Progenitor cell of endocrine pancreas (in vitro differentiated cells): ENCODE results near the gene BTBD16. TPM values are rescaled to one million over a fixed set of nuclear protein-coding genes. Genes with fewer than 3 reads are reported as not detected.

ENCODE experiments used
- DNase-seq: peaks from one replicate; pipeline ENCODE4 v3.0.0; 2021; ENCODE audit warnings: low spot score; ENCODE audit not compliant: unreplicated experiment
- H3K27ac Mint-ChIP-seq: 2 replicates; pipeline ENCODE4 v1.8.0; 2021; ENCODE audit warnings: mild to moderate bottlenecking, moderate library complexity, mixed read lengths
- H3K27me3 Mint-ChIP-seq: 2 replicates; pipeline ENCODE4 v1.8.0; 2021; ENCODE audit warnings: mixed read lengths
- H3K36me3 Mint-ChIP-seq: 2 replicates; pipeline ENCODE4 v1.8.0; 2022; ENCODE audit warnings: mixed read lengths; ENCODE audit not compliant: insufficient read depth
- H3K4me1 Mint-ChIP-seq: 2 replicates; pipeline ENCODE4 v1.8.0; 2021; ENCODE audit warnings: low read depth, mixed read lengths
- H3K4me3 Mint-ChIP-seq: 2 replicates; pipeline ENCODE4 v1.8.0; 2021; ENCODE audit warnings: low read depth, mild to moderate bottlenecking, moderate library complexity, mixed read lengths
- H3K9me3 Mint-ChIP-seq: 2 replicates; pipeline ENCODE4 v1.8.0; 2021; ENCODE audit warnings: low read depth, mixed read lengths
- CTCF ChIP-seq: fragments of 200-600 bp; sonication (generic); IDR thresholded peaks from one replicate; pipeline ENCODE4 v1.5.0; 2021; ENCODE audit warnings: antibody characterized with exemption, mild to moderate bottlenecking; ENCODE audit not compliant: unreplicated experiment
- total RNA-seq: library from RNA; stranded (reverse); gene quantifications from 2 replicates; pipeline ENCODE4 v1.2.1, GENCODE V29; 2021

The BTBD16 gene
- total RNA-seq, 1 donor from 2014 or later: not detected

- no peak overlapping the region for H3K4me3 Mint-ChIP-seq
- H3K36me3 Mint-ChIP-seq: peaks cover 14% of the 10 kb centered on the region
- peaks cover 12% of the 10 kb centered on the region for H3K4me1 Mint-ChIP-seq
- no peak for TF ChIP-seq CTCF
- no peaks in the 10 kb centered on the region for H3K9me3 Mint-ChIP-seq
- no peaks in the 10 kb centered on the region for H3K27me3 Mint-ChIP-seq
- no peak overlapping the region for H3K27ac Mint-ChIP-seq
- DNase-seq: no peak
These were observed 109.6 kb downstream of the BTBD16 start for GRCh38 chr10:122380703-122381102.

GRCh38 chr10:122381680-122382079, 110.6 kb downstream of the BTBD16 start:
- Mint-ChIP-seq H3K27ac (no peak overlapping the region), H3K4me3 (no peak overlapping the region), H3K9me3 (no peaks in the 10 kb centered on the region), H3K27me3 (no peaks in the 10 kb centered on the region), H3K36me3 (peaks cover 14% of the 10 kb centered on the region), H3K4me1 (peaks cover 11% of the 10 kb centered on the region)
- no peak for DNase-seq
- TF ChIP-seq CTCF: no peak

- Mint-ChIP-seq H3K4me3 (no peak overlapping the region), H3K4me1 (peaks cover 8% of the 10 kb centered on the region), H3K36me3 (peaks cover 15% of the 10 kb centered on the region), H3K9me3 (peaks cover 9% of the 10 kb centered on the region), H3K27me3 (no peaks in the 10 kb centered on the region), H3K27ac (no peak overlapping the region)
- no peak for DNase-seq
- no peak for TF ChIP-seq CTCF
These were observed 115.4 kb downstream of the BTBD16 start for GRCh38 chr10:122386514-122386913.

DNA sequence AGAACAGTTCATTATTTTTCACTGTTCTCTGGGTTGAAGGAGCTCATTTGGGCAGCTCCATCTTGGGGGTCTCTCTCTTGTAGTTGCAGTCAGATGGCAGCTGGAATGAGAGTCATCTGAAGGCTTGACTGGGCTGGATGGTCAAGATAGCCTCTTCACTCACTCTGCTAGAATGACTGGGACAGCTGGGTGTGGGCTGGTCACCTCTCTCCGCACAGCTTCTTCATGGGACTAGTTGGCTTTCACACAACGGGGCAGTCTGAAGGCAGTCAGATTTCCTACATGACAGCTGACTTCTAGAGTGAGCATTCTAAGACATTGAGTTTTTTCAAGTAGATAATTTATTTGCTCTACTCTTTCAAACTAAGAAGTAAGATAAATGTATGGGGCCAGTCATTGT, 116.5 kb downstream of the BTBD16 start:
- Mint-ChIP-seq H3K4me3 (no peak overlapping the region), H3K27me3 (no peaks in the 10 kb centered on the region), H3K36me3 (peaks cover 15% of the 10 kb centered on the region), H3K4me1 (peaks cover 5% of the 10 kb centered on the region), H3K9me3 (peaks cover 9% of the 10 kb centered on the region), H3K27ac (no peak overlapping the region)
- no peak for DNase-seq
- no peak for TF ChIP-seq CTCF

Other genes starting within 250 kb of the BTBD16 start
- gene PLEKHA1, start 103.4 kb downstream of the BTBD16 start, total RNA-seq: 44.0 and 44.3 TPM in 2 replicates
- gene ARMS2, start 183.4 kb downstream of the BTBD16 start, total RNA-seq: not detected in 2 replicates
- gene HTRA1, start 190.3 kb downstream of the BTBD16 start, total RNA-seq: 3.5 and 6.3 TPM in 2 replicates